NCI-H82 (cell line): ENCODE results near the gene EFCAB13.

Experiments
- DNase-seq: peaks from one replicate; lab custom pipeline; 2025; lab: John Stamatoyannopoulos, UW

EFCAB13 gene, protein sequence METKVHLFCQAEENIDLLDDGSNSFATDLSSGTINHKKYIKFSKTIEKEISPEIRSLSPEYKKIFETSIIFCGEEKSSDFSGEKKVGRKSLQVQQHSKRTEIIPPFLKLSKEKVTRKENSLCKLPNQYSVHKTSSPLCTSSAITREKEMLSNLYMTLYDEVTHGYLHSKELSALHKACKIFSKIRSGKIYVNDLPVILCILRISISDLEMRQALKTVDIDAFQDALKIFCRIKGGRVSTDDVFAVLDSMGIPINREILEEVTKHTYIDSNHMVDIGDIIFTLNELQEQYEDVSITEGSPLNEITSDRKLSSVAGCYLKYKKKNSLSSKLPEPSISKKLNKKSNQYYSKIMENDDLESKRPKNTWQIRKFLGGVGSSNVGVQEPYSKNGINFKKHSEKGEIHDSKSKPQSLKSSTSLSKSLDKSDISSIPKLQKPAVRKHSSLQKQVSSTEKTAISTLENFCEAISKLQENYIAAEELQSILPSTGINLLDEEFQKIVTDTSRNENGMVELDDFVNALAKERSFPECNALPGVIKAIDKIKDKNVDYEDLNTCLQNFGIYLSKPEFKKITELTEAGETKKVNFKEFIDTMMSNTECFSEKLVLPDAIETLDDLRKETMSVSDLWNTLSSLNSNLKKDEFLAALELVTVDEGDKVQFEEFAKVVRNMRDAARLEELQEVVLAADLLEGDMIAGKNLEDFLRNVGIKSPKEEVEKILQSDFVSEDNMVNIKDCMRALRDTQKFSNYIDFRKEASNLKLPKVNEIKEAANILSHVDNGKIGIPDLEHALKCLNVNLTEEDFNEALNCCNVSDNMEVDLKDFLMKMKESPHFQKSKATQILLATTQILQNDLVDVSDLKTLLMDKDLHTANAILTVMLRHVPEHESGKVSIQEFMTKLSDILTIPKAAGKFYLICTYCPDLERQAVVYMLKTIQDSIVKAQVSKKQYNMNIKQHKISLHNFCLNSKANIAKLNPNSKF

GRCh38 chr17:47323382-47324223 lies at the start of gene EFCAB13:
Gene EFCAB13 (plus strand): TSS chr17:47323955. CDS start chr17:47328354, 4,399 bp downstream.
- peak; percentile 94 for DNase-seq

DNA sequence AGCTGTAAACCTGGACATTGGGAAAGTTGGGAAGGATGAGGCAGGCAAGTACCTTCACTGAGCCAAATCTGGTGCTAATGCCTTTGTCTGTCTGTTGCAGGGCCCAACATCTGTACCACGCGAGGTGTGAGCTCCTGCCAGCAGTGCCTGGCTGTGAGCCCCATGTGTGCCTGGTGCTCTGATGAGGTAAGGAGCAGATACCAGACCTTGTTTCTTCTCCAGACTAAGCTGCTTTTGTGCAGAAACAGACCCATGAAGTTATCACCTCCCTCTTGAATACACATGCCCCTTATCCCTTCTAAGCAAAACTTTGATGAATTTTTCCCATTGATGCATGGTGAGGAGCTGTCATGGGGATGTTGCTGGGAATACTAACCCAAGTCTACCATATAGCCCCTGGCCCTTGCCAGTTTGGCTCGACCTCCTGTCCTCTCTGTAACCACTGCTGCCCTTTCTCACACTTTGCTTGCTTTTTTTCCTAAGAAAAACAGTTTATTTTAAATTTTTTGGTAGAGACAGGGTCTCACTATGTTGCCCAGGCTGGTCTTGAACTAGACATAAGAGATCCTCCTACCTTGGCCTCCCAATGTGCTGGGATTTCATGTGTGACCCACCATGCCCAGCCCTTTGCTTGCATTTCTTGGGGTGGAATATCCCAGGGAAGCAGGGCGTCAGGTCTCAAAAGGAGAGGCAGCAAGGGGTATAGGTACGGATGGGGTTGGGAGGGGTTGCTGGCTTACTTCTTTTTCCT lies 49.3 kb upstream of the EFCAB13 start:
- no peak for DNase-seq

GRCh38 chr17:47275245-47275984 lies 48.3 kb upstream of the EFCAB13 start:
- DNase-seq: no peak

- no peak for DNase-seq
These were observed 47.3 kb upstream of the EFCAB13 start for GRCh38 chr17:47276444-47276843.

DNA sequence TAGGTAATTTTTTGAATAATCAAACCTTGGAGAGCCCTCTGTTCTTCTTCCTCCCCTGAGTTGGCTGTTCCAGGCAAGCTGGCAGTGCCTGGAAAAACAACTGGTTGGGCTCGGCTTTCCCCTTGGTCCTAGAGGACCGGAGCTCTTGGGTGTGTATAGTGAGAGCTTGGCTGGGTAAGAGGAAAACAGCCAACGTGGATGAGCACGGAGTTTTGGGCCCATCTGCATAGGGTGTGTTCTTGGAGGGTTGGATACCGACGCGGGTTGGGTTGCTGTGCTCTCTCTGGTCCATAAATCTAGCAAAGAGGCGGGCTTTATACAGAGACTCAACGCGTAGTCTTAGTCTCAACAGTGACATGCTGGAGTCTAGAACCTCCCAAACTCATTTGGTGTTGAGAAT lies 46.9 kb upstream of the EFCAB13 start:
- peak; percentile 37 for DNase-seq

- no peak for DNase-seq
These were observed 45.8 kb upstream of the EFCAB13 start for GRCh38 chr17:47277921-47278320.

DNA sequence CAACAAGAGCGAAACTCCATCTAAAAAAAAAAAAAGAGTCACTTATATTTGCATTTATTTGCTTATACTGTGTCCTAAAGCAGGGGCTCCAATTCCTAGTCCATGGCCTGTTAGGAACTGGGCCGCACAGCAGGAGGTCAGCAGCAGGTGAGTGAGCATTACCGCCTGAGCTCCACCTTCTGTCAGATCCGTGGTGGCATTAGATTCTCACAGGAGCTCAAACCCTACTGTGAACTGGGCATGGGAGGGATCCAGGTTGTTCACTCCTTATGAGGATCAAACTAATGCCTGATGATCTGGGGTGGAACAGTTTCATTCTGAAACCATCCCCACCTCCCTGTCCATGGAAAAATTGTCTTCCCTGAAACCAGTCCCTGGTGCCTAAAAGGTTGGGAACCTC lies 45.2 kb upstream of the EFCAB13 start:
- DNase-seq: no peak

DNA sequence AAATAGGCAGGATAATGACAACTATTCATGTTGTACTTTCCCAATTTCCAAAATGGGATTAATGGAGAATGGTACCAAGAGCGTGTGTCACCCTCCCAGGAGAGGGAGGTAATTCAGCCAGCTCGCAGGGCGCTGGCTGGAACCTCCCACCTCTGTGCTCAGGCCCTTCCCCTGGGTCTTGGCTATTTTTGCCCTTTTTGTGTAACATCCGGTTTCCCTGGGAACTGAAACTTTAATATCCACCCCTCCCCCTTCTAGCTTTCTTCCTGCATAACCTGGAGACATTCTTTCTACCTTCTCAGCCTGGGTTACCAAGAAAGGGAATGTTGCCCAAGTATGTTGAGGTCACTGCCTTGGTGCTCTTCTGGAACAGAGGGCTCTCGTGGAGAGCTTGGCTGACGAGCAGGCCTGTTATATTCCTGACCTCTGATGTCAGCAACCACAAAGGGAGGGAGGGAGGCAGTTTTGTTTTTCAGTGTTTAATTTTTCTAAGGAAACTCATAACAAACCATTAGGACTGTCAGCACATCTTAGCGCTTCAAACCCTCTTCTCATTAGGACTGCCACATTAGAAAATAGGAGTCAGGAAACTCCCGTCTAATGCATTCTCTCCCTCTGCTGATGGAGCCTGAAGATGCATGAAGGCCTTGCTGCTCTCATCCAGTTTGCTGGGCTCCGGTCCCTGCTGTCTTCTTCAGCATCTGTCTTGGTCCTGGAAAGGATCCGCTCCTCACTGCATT lies 44.5 kb upstream of the EFCAB13 start:
- DNase-seq: no peak

GRCh38 chr17:47280072-47280811 lies 43.5 kb upstream of the EFCAB13 start:
- DNase-seq: no peak

DNA sequence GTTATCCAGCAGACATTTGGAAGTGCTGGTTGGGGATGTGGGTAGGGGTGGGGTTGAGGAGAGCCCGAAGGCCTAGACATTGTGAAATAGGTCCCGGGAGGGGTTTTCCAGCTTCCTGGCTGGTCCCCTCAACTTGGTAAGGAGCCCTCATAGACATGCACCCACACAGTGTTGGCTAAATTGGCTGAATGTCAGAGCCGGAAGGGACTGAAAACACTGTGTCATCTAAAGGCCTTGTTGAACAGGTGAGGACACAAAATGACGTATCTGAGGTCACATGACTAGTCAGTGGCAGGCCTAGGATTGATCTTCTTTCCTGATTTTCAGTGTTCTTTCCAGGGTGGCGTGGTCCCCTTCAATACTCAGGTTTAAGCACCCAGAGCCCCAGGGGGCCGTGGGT lies 42.5 kb upstream of the EFCAB13 start:
- no peak for DNase-seq

- no peak for DNase-seq
These were observed 38.8 kb upstream of the EFCAB13 start for GRCh38 chr17:47285003-47285402.

- no peak for DNase-seq
These were observed 37.4 kb upstream of the EFCAB13 start for GRCh38 chr17:47286198-47286914.

GRCh38 chr17:47287068-47287467 lies 36.7 kb upstream of the EFCAB13 start:
- DNase-seq: no peak

DNA sequence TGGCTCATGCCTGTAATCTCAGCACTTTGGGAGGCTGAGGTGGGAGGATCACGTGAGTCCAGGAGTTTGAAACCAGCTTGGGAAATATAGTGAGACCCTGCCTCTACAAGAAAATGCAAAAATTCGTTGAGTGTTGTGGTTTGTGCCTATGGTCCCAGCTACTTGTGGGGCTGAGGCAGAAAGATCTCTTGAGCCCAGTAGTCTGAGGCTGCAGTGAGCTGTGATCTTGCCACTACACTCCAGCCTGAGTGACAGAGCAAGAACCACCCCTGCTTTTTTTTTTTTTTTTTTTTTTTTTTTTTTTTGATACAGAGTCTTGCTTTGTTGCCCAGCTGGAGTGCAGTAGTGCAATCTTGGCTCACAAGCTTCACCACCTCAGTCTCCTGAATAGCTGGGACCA lies 36.1 kb upstream of the EFCAB13 start:
- no peak for DNase-seq

GRCh38 chr17:47288531-47289116 lies 35.1 kb upstream of the EFCAB13 start:
- DNase-seq: no peak

DNA sequence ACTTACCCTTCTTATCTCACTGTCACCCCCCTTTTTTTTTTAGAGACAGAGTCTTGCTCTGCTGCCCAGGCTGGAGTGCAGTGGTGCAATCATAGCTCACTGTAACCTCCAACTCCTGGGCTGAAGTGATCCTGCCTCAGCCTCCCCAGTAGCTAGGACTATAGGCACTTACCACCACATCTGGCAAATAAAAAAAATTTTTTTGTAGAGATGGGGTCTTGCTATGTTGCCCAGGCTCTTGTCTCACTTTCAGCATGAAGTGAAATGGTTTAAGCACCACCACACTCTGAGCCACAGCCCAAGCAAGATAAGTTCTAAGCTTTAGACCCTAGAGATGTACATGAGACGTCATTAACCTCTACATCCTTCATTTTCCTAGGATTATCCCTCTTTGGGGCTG lies 34.5 kb upstream of the EFCAB13 start:
- DNase-seq: no peak

DNA sequence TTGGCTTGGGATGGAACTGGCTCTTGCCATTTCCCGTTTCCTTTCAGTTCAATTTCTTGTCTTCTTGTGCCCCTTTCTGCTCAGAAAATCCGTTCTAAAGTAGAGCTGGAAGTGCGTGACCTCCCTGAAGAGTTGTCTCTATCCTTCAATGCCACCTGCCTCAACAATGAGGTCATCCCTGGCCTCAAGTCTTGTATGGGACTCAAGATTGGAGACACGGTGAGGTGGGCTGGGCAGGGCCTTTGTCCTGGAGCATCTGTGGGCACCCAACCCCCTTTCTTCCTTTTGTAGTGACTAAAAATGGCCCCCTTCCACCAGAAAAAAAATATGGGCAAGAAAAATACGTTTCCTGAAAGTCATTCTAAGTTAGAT lies 32.9 kb upstream of the EFCAB13 start:
- no peak for DNase-seq

DNA sequence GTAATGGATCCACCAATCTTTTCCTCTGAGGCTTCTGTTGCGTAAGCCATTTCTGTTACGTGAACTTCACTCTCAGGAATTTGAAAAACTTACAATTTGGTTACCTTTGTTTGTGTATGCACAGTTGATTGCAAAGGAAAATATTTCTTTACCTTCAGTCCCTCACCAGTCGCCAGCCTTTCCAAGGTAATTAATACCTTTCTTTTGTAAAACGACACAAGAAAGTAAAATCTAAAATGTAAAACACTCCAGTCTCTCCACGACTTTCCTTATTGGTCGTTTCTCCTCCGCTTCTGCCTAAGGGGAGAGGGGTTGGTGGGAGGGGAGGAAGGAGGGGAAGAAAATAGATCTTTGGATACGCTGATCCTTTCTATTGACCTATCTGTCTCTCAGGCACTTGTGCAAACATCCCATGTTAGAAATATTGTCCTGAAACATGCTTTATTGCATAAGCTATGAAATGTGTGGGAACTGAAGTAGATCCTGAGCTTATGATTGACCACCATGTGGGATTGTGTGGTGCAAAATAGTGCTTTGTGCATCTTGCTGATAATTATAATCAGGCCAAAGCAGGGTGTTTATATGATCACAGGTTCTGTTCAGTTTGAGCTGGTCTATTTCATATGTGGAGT lies 32.4 kb upstream of the EFCAB13 start:
- DNase-seq: no peak
